Measurements from ENCODE around the gene PEF1.
A peak's percentile ranks its signal among the peaks of the same experiment; 100 is the strongest.

Gene PEF1, protein sequence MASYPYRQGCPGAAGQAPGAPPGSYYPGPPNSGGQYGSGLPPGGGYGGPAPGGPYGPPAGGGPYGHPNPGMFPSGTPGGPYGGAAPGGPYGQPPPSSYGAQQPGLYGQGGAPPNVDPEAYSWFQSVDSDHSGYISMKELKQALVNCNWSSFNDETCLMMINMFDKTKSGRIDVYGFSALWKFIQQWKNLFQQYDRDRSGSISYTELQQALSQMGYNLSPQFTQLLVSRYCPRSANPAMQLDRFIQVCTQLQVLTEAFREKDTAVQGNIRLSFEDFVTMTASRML

DNA sequence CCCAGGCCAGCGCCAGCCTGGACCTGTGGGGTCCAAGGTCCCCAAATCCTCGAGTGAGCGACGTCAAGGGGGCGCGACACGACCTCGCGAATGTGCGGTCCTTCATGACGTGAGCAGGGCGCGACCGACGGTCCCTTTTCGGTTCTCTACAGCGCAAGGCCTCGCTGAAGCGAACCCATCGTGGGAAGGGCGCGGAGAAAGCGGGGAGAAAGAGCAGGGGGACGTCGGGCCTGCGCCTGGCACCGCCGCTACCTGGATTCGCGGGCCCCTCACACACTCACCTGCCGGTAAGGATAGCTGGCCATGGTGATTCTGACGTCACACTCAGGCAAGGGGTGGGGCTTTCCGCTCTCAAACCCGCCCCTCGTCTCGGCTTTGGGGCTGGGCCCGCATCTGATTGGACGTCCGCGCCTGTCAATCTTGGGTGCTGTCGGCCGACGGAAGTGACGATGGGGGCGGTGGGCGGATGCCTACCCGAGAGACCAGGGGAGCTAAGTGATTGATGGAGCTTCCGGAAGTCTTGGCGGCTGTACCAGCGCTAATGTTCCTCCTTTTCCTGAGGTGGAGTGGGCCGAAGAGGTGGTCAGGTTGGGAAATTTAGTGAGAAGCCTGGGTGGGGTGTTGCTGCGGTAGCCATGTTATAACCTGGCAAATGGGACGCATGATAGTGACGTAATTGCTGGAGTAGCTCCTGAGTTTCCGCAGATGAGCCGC is at the start of gene PEF1:
Gene PEF1, minus strand, starts transcription at position 317 of the 714 bp plus-strand sequence. Its CDS starts 12 bp downstream, at position 305.
- Mint-ChIP-seq H3K4me1 (ENCODE audit: low read depth) (peaks cover 29% of the 10 kb centered on the region), H3K27ac (peak within 1 kb of the TSS; percentile 99), H3K9me3 (ENCODE audit: low read depth) (no peaks in the 10 kb centered on the region), H3K4me3 (peak within 1 kb of the TSS; percentile 97), H3K36me3 (no peaks in the 10 kb centered on the region), H3K27me3 (no peaks in the 10 kb centered on the region)

DNA sequence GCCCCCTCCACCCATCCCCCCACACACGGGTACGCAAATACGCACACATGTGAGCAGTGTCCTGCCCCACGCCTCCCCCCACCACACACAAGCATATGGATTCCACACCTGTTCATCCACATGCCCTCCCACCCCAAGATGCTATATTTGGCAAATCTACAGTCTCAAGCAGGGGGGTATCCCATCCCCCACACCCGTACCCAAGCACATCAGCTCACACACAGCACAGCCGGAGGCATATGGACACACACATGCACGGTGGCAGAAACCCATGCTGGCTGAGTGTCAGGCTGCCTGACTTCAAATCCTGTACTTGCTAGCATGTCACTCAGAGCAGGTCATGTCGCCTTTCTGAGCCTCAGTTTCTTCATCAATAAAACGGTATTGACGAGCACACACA is 48.6 kb upstream of the PEF1 start:
- Mint-ChIP-seq H3K27me3 (no peaks in the 10 kb centered on the region), H3K4me1 (ENCODE audit: low read depth) (no peaks in the 10 kb centered on the region), H3K36me3 (no peaks in the 10 kb centered on the region), H3K9me3 (ENCODE audit: low read depth) (no peaks in the 10 kb centered on the region), H3K4me3 (no peak overlapping the region), H3K27ac (no peak overlapping the region)

DNA sequence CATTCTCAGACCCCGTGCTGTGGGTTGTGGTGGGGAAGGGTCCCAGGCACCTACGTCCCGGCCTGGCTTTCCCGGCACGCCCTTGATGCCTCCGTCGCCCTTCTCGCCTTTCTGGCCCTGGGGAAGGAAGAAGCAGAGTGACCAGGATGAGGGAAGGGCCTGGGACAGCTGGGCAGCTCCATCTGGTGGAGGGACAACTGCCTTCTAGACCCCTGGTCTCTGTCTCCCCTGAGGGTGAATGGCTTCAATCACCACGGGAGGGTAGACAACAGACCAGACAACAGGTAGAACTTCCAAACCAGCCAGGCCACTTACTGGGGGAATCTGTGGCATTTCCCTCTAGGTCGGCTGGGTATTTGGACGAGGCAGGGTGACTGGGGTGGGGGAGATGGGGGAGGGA is 47.3 kb upstream of the PEF1 start:
- H3K4me3 Mint-ChIP-seq, result no peak overlapping the region
- no peaks in the 10 kb centered on the region for H3K27me3 Mint-ChIP-seq
- no peaks in the 10 kb centered on the region for H3K9me3 Mint-ChIP-seq (ENCODE audit: low read depth)
- no peaks in the 10 kb centered on the region for H3K36me3 Mint-ChIP-seq
- H3K27ac Mint-ChIP-seq, result no peak overlapping the region
- H3K4me1 Mint-ChIP-seq (ENCODE audit: low read depth), result no peaks in the 10 kb centered on the region

DNA sequence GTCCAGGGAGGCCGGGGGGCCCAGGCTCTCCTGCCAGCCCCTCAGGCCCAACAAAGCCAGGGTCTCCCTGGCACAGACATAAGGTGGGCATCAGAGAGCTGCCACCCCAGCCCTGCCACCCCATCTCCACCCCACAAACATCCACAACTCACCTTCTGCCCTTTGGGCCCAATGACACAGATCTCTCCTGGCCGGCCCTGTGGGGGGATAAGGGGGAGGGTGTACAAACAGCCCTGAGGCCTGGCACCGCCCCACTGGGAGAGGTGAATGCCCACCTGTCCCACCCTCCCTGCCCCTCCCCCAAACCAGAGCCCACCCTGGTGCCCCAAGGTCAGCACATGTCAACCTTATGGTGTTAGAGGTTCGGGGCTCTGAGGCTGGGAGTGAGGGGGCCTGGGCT is 46.8 kb upstream of the PEF1 start:
- no peaks in the 10 kb centered on the region for H3K36me3 Mint-ChIP-seq
- H3K4me3 Mint-ChIP-seq, result no peak overlapping the region
- no peaks in the 10 kb centered on the region for H3K4me1 Mint-ChIP-seq (ENCODE audit: low read depth)
- H3K27me3 Mint-ChIP-seq, result no peaks in the 10 kb centered on the region
- no peaks in the 10 kb centered on the region for H3K9me3 Mint-ChIP-seq (ENCODE audit: low read depth)
- H3K27ac Mint-ChIP-seq, result no peak overlapping the region

DNA sequence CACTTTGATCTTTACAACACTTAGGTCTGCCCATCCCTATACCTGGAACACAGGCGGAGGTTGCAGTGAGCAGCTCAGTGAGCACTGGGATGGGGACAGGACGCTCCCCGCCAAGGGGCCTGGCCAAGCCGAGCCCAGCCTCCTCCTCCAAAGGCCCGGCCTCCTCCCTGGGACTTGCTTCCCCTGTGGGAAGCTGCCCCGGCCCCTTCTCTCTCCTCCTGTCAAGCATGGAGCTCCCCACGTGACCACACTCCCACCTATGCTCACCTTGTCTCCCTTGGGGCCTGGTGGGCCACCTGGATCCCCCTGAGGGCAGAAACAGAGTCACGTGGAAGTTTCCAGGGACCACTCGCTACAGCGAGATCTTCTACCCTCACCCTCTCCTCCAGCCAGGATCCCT is 46.2 kb upstream of the PEF1 start:
- no peaks in the 10 kb centered on the region for H3K27me3 Mint-ChIP-seq
- H3K4me1 Mint-ChIP-seq (ENCODE audit: low read depth), result no peaks in the 10 kb centered on the region
- no peaks in the 10 kb centered on the region for H3K36me3 Mint-ChIP-seq
- no peak overlapping the region for H3K4me3 Mint-ChIP-seq
- no peak overlapping the region for H3K27ac Mint-ChIP-seq
- H3K9me3 Mint-ChIP-seq (ENCODE audit: low read depth), result no peaks in the 10 kb centered on the region

- Mint-ChIP-seq H3K27me3 (no peaks in the 10 kb centered on the region), H3K9me3 (ENCODE audit: low read depth) (no peaks in the 10 kb centered on the region), H3K36me3 (no peaks in the 10 kb centered on the region), H3K27ac (no peak overlapping the region), H3K4me1 (ENCODE audit: low read depth) (no peaks in the 10 kb centered on the region), H3K4me3 (no peak overlapping the region)
These were observed 45.2 kb upstream of the PEF1 start for GRCh38 chr1:31689854-31690253.

- Mint-ChIP-seq H3K36me3 (no peaks in the 10 kb centered on the region), H3K27ac (no peak overlapping the region)
These were observed 44.7 kb upstream of the PEF1 start for GRCh38 chr1:31689379-31689778.

GRCh38 chr1:31688233-31688918 is 43.7 kb upstream of the PEF1 start:
- H3K27ac Mint-ChIP-seq, result no peak overlapping the region
- H3K36me3 Mint-ChIP-seq, result no peaks in the 10 kb centered on the region
- H3K27me3 Mint-ChIP-seq, result peaks cover 2% of the 10 kb centered on the region
- H3K9me3 Mint-ChIP-seq (ENCODE audit: low read depth), result no peaks in the 10 kb centered on the region
- no peaks in the 10 kb centered on the region for H3K4me1 Mint-ChIP-seq (ENCODE audit: low read depth)
- H3K4me3 Mint-ChIP-seq, result no peak overlapping the region

More at GRCh38 chr1:31689379-31689778, 44.7 kb upstream of the PEF1 start:
- H3K4me1 Mint-ChIP-seq (ENCODE audit: low read depth), result no peaks in the 10 kb centered on the region
- H3K4me3 Mint-ChIP-seq, result no peak overlapping the region
- H3K27me3 Mint-ChIP-seq, result peaks cover 2% of the 10 kb centered on the region
- no peaks in the 10 kb centered on the region for H3K9me3 Mint-ChIP-seq (ENCODE audit: low read depth)

- Mint-ChIP-seq H3K36me3 (no peaks in the 10 kb centered on the region), H3K9me3 (ENCODE audit: low read depth) (no peaks in the 10 kb centered on the region), H3K4me1 (ENCODE audit: low read depth) (no peaks in the 10 kb centered on the region), H3K27me3 (peaks cover 2% of the 10 kb centered on the region), H3K4me3 (no peak overlapping the region), H3K27ac (no peak overlapping the region)
These were observed 42.9 kb upstream of the PEF1 start for GRCh38 chr1:31687601-31688000.

- no peak overlapping the region for H3K27ac Mint-ChIP-seq
- no peaks in the 10 kb centered on the region for H3K36me3 Mint-ChIP-seq
- no peaks in the 10 kb centered on the region for H3K4me1 Mint-ChIP-seq (ENCODE audit: low read depth)
These were observed 41.1 kb upstream of the PEF1 start for GRCh38 chr1:31685795-31686194.

DNA sequence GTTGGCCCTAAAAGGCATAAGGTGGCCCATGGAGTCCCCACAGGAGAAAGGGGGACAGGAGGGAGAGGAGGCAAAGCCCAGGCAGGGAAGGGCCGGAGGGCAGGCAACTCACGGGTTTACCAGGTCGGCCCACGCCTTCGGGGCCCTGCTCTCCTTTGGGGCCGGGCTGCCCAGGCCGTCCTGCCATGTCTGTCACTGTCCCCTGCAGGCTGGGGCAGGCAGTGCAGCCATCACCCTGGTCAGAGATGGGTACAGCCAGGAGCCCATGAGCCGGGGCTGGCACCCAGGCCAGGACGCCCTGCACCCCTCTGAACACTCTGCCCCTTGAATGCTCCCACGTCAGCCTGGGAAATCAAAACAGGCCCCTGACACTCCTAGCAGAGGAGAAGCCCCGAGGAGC is 39.3 kb upstream of the PEF1 start:
- H3K9me3 Mint-ChIP-seq (ENCODE audit: low read depth), result no peaks in the 10 kb centered on the region
- H3K36me3 Mint-ChIP-seq, result no peaks in the 10 kb centered on the region
- no peak overlapping the region for H3K27ac Mint-ChIP-seq
- peaks cover 2% of the 10 kb centered on the region for H3K27me3 Mint-ChIP-seq
- H3K4me3 Mint-ChIP-seq, result no peak overlapping the region
- no peaks in the 10 kb centered on the region for H3K4me1 Mint-ChIP-seq (ENCODE audit: low read depth)

More at GRCh38 chr1:31685795-31686194, 41.1 kb upstream of the PEF1 start:
- no peaks in the 10 kb centered on the region for H3K9me3 Mint-ChIP-seq (ENCODE audit: low read depth)
- H3K27me3 Mint-ChIP-seq, result peaks cover 2% of the 10 kb centered on the region
- no peak overlapping the region for H3K4me3 Mint-ChIP-seq

DNA sequence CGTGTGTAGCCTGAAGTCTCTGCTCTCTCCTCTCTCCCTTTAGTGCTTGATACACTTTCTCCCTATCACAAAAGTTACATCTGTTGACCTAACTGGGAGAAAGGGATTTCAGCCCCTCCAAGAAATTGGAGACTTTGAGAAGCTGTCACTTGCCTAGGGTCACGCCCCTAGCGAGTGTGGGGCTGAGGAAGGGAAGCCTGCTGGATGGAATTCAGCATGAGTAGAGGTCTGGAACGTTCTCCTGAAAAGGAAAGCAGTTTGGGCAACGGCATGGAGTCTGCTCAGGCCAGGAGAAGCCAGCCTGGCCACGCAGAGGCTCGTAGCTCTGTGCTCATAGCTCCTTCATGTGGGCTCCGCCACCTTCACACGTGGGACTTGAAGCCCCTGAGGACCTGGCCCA is 36.7 kb upstream of the PEF1 start:
- Mint-ChIP-seq H3K4me3 (no peak overlapping the region), H3K27ac (no peak overlapping the region), H3K36me3 (no peaks in the 10 kb centered on the region), H3K4me1 (ENCODE audit: low read depth) (no peaks in the 10 kb centered on the region), H3K9me3 (ENCODE audit: low read depth) (no peaks in the 10 kb centered on the region), H3K27me3 (peaks cover 2% of the 10 kb centered on the region)

- Mint-ChIP-seq H3K4me3 (no peak overlapping the region), H3K9me3 (ENCODE audit: low read depth) (no peaks in the 10 kb centered on the region), H3K27me3 (peaks cover 1% of the 10 kb centered on the region), H3K27ac (no peak overlapping the region), H3K36me3 (no peaks in the 10 kb centered on the region), H3K4me1 (ENCODE audit: low read depth) (no peaks in the 10 kb centered on the region)
These were observed 35.1 kb upstream of the PEF1 start for GRCh38 chr1:31679676-31680230.

- Mint-ChIP-seq H3K4me3 (no peak overlapping the region), H3K27me3 (no peaks in the 10 kb centered on the region), H3K36me3 (no peaks in the 10 kb centered on the region), H3K4me1 (ENCODE audit: low read depth) (no peaks in the 10 kb centered on the region), H3K9me3 (ENCODE audit: low read depth) (no peaks in the 10 kb centered on the region), H3K27ac (no peak overlapping the region)
These were observed 34.4 kb upstream of the PEF1 start for GRCh38 chr1:31679091-31679490.

- H3K36me3 Mint-ChIP-seq, result no peaks in the 10 kb centered on the region
- H3K4me3 Mint-ChIP-seq, result no peak overlapping the region
- no peaks in the 10 kb centered on the region for H3K27me3 Mint-ChIP-seq
- H3K9me3 Mint-ChIP-seq (ENCODE audit: low read depth), result no peaks in the 10 kb centered on the region
- H3K4me1 Mint-ChIP-seq (ENCODE audit: low read depth), result no peaks in the 10 kb centered on the region
- no peak overlapping the region for H3K27ac Mint-ChIP-seq
These were observed 34.0 kb upstream of the PEF1 start for GRCh38 chr1:31678681-31679080.

Data from activated naive CD8-positive, alpha-beta T cell (primary cell).